Neural cell (in vitro differentiated cells): Measurements from ENCODE around the gene LAMA5. TPM values are rescaled to one million over a fixed set of nuclear protein-coding genes. Genes with fewer than 3 reads are reported as not detected.

Experiments
- H2AFZ ChIP-seq: fragments of 200-600, 300-800 bp; sonication (generic), shearing (Covaris generic); 2 replicates; pipeline ENCODE4 v1.6.0; 2014; ENCODE audit warnings: low read depth, mild to moderate bottlenecking, antibody characterized with exemption, low read length, moderate library complexity
- H3F3A ChIP-seq: fragments of 200-600 bp; shearing (Covaris generic); 2 replicates; pipeline ENCODE4 v1.6.1; 2016; ENCODE audit warnings: mild to moderate bottlenecking, moderate library complexity, mixed read lengths, antibody characterized with exemption, low read length; ENCODE audit not compliant: insufficient read depth, poor library complexity, severe bottlenecking
- H3K27ac ChIP-seq: fragments of 200-600, 300-800 bp; sonication (generic), shearing (Covaris generic); 2 replicates; pipeline ENCODE4 v1.5.1; 2014; ENCODE audit warnings: mild to moderate bottlenecking, low read length, moderate library complexity
- H3K27me3 ChIP-seq: fragments of 300-800, 200-600 bp; sonication (generic), shearing (Covaris generic); 2 replicates; pipeline ENCODE4 v1.6.0; 2014; ENCODE audit warnings: mild to moderate bottlenecking, low read depth, low read length, moderate library complexity; ENCODE audit not compliant: insufficient read depth
- H3K36me3 ChIP-seq: fragments of 300-800, 200-600 bp; sonication (generic), shearing (Covaris generic); 2 replicates; pipeline ENCODE4 v1.5.1; 2014; ENCODE audit warnings: mild to moderate bottlenecking, antibody characterized with exemption, low read length, moderate library complexity; ENCODE audit not compliant: insufficient read depth
- H3K4me2 ChIP-seq: fragments of 300-800, 200-600 bp; sonication (generic), shearing (Covaris generic); 2 replicates; pipeline ENCODE4 v1.6.0; 2014; ENCODE audit warnings: mild to moderate bottlenecking, low read length
- H3K4me3 ChIP-seq: fragments of 300-800, 200-600 bp; sonication (generic), shearing (Covaris generic); 2 replicates; pipeline ENCODE4 v1.5.1; 2014; ENCODE audit warnings: mild to moderate bottlenecking, low read length, moderate library complexity
- H3K79me2 ChIP-seq: fragments of 200-600 bp; shearing (Covaris generic); replicated peaks from 2 replicates; pipeline ENCODE4 v1.6.0; 2014; ENCODE audit warnings: mild to moderate bottlenecking, low read length, moderate library complexity; ENCODE audit not compliant: insufficient read depth
- H3K9ac ChIP-seq: fragments of 300-800, 200-600 bp; sonication (generic), shearing (Covaris generic); 2 replicates; pipeline ENCODE4 v1.6.1; 2016; ENCODE audit warnings: mild to moderate bottlenecking, low read length, mixed read lengths
- H3K9me2 ChIP-seq: fragments of 200-600 bp; shearing (Covaris generic); 2 replicates; pipeline ENCODE4 v1.6.1; 2016; ENCODE audit warnings: mild to moderate bottlenecking, low read length, mixed read lengths; ENCODE audit not compliant: insufficient read depth
- H3K9me3 ChIP-seq: fragments of 200-600, 300-800 bp; sonication (generic), shearing (Covaris generic); 2 replicates; pipeline ENCODE4 v1.6.1; 2016; ENCODE audit warnings: mild to moderate bottlenecking, mixed run types, low read length, moderate library complexity, mixed read lengths
- H4K20me1 ChIP-seq: fragments of 200-600 bp; shearing (Covaris generic); 2 replicates; pipeline ENCODE4 v1.6.1; 2016; ENCODE audit warnings: mild to moderate bottlenecking, mixed run types; ENCODE audit not compliant: insufficient read depth
- EP300 ChIP-seq: fragments of 450-650 bp; conservative IDR thresholded peaks from 2 replicates; pipeline ENCODE4 v1.6.1; 2014; ENCODE audit warnings: antibody characterized with exemption, mild to moderate bottlenecking, moderate library complexity; ENCODE audit not compliant: poor library complexity, severe bottlenecking
- EZH2 ChIP-seq: fragments of 200-600, 300-800 bp; shearing (Covaris generic), sonication (generic); IDR thresholded peaks from 2 replicates; pipeline ENCODE4 v1.6.1; 2014; ENCODE audit warnings: antibody characterized with exemption, low read length, borderline replicate concordance, mild to moderate bottlenecking; ENCODE audit not compliant: insufficient read depth, poor library complexity, severe bottlenecking
- MXI1 ChIP-seq: fragments of 450-650 bp; conservative IDR thresholded peaks from 2 replicates; pipeline ENCODE4 v1.6.1; 2014; ENCODE audit warnings: antibody characterized with exemption, mild to moderate bottlenecking; ENCODE audit not compliant: poor library complexity, severe bottlenecking
- POLR2AphosphoS5 ChIP-seq: IDR thresholded peaks from 2 replicates; pipeline ENCODE4 v1.6.1; 2012
- RAD21 ChIP-seq: fragments of 450-650 bp; conservative IDR thresholded peaks from 2 replicates; pipeline ENCODE4 v1.6.1; 2014; ENCODE audit warnings: antibody characterized with exemption, mild to moderate bottlenecking, moderate library complexity
- SMC3 ChIP-seq: fragments of 450-650 bp; conservative IDR thresholded peaks from 2 replicates; pipeline ENCODE4 v1.6.1; 2014; ENCODE audit warnings: antibody characterized with exemption, mild to moderate bottlenecking, moderate library complexity; ENCODE audit not compliant: poor library complexity
- TAF1 ChIP-seq: IDR thresholded peaks from 2 replicates; pipeline ENCODE4 v1.6.1; 2012; ENCODE audit warnings: low read depth
- polyA plus RNA-seq: library from polyadenylated mRNA; depleted of rRNA; stranded (reverse); fragments of >200 nt; gene quantifications from 2 replicates; pipeline ENCODE4 v1.2.3, GENCODE V29; 2014
- TF ChIP-seq, protein P1 (sequence below): IDR thresholded peaks from 2 replicates; pipeline ENCODE4 v1.6.1; 2012; ENCODE audit warnings: borderline replicate concordance
- TF ChIP-seq, protein P2 (sequence below): fragments of 450-650 bp; IDR thresholded peaks from 2 replicates; pipeline ENCODE4 v1.5.1; 2014; ENCODE audit warnings: antibody characterized with exemption, mild to moderate bottlenecking, moderate library complexity; ENCODE audit not compliant: poor library complexity, severe bottlenecking

LAMA5 gene
- polyA plus RNA-seq, 1 donor from 2014 or later, result 27.2 TPM

DNA sequence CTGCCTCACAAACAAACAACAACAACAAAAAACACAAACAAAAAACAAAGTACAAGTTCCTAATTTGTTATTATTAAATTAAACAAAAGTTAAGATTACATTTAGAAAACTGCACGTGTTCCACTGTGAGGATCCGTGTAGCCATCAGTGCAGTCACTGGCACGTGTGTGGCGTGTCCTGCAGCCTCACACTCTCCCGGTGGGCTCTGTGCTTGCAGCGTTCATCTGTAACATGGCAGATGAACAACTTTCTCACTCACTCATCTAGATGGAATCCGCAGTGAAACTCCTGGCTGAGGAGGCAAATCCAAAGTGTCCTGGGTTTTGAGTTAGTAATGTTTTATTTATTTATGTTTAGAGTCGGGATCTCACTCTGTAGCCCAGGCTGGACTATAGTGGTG lies 77.2 kb downstream of the LAMA5 start:
- Histone ChIP-seq H3K36me3 (peaks cover 6% of the 10 kb centered on the region), H3K9me3 (no peaks in the 10 kb centered on the region)

DNA sequence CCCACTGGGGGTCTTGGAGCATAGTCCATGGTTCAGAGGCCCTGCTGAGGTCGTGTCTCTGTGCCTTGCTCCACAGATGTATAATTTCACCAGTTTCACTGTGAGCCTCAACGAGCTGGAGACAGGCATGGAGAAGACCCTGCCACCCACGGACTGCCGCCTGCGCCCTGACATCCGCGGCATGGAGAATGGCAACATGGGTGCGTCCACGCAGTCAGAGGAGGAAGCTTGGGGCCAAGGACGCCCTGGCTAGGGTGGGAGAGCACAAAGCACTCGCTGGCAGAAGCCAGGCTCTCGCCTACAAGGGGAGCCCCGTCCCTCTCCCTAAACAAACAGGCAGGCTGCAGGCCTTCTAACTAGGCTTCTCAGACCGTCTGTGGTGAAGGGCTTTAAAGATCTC lies 78.0 kb downstream of the LAMA5 start:
- Histone ChIP-seq H3F3A (no peaks in the 10 kb centered on the region), H3K4me2 (no peak overlapping the region), H3K27ac (no peak overlapping the region), H3K9me3 (no peaks in the 10 kb centered on the region), H3K9me2 (no peaks in the 10 kb centered on the region), H3K36me3 (peaks cover 6% of the 10 kb centered on the region), H3K27me3 (no peaks in the 10 kb centered on the region), H2AFZ (no peak overlapping the region), H3K4me3 (no peak overlapping the region), H4K20me1 (no peaks in the 10 kb centered on the region), H3K79me2 (no peaks in the 10 kb centered on the region), H3K9ac (no peak overlapping the region)
- TF ChIP-seq EP300 (no peak), MXI1 (no peak), RAD21 (no peak), SMC3 (no peak), TAF1 (no peak), EZH2 (no peak), POLR2AphosphoS5 (no peak)
- TF ChIP-seq, protein P1, sequence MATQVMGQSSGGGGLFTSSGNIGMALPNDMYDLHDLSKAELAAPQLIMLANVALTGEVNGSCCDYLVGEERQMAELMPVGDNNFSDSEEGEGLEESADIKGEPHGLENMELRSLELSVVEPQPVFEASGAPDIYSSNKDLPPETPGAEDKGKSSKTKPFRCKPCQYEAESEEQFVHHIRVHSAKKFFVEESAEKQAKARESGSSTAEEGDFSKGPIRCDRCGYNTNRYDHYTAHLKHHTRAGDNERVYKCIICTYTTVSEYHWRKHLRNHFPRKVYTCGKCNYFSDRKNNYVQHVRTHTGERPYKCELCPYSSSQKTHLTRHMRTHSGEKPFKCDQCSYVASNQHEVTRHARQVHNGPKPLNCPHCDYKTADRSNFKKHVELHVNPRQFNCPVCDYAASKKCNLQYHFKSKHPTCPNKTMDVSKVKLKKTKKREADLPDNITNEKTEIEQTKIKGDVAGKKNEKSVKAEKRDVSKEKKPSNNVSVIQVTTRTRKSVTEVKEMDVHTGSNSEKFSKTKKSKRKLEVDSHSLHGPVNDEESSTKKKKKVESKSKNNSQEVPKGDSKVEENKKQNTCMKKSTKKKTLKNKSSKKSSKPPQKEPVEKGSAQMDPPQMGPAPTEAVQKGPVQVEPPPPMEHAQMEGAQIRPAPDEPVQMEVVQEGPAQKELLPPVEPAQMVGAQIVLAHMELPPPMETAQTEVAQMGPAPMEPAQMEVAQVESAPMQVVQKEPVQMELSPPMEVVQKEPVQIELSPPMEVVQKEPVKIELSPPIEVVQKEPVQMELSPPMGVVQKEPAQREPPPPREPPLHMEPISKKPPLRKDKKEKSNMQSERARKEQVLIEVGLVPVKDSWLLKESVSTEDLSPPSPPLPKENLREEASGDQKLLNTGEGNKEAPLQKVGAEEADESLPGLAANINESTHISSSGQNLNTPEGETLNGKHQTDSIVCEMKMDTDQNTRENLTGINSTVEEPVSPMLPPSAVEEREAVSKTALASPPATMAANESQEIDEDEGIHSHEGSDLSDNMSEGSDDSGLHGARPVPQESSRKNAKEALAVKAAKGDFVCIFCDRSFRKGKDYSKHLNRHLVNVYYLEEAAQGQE, result no peak
- TF ChIP-seq, protein P2, sequence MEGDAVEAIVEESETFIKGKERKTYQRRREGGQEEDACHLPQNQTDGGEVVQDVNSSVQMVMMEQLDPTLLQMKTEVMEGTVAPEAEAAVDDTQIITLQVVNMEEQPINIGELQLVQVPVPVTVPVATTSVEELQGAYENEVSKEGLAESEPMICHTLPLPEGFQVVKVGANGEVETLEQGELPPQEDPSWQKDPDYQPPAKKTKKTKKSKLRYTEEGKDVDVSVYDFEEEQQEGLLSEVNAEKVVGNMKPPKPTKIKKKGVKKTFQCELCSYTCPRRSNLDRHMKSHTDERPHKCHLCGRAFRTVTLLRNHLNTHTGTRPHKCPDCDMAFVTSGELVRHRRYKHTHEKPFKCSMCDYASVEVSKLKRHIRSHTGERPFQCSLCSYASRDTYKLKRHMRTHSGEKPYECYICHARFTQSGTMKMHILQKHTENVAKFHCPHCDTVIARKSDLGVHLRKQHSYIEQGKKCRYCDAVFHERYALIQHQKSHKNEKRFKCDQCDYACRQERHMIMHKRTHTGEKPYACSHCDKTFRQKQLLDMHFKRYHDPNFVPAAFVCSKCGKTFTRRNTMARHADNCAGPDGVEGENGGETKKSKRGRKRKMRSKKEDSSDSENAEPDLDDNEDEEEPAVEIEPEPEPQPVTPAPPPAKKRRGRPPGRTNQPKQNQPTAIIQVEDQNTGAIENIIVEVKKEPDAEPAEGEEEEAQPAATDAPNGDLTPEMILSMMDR, result no peak

More for the DNA sequence above, 77.2 kb downstream of the LAMA5 start:
- no peak for TF ChIP-seq TAF1
- TF ChIP-seq POLR2AphosphoS5, result no peak
- TF ChIP-seq, protein P1, result no peak
- TF ChIP-seq EP300, result no peak
- no peak for TF ChIP-seq MXI1
- no peak for TF ChIP-seq EZH2
- TF ChIP-seq RAD21, result no peak
- TF ChIP-seq, protein P2, result no peak
- TF ChIP-seq SMC3, result no peak
- no peaks in the 10 kb centered on the region for H3K27me3 ChIP-seq
- no peak overlapping the region for H2AFZ ChIP-seq
- H4K20me1 ChIP-seq, result no peaks in the 10 kb centered on the region
- H3K9me2 ChIP-seq, result no peaks in the 10 kb centered on the region
- no peak overlapping the region for H3K9ac ChIP-seq
- H3K4me2 ChIP-seq, result no peak overlapping the region
- H3K79me2 ChIP-seq, result no peaks in the 10 kb centered on the region
- no peak overlapping the region for H3K27ac ChIP-seq
- H3F3A ChIP-seq, result no peaks in the 10 kb centered on the region
- H3K4me3 ChIP-seq, result no peak overlapping the region
